Measurements from ENCODE around the gene LYPD6B.

LYPD6B gene

DNA sequence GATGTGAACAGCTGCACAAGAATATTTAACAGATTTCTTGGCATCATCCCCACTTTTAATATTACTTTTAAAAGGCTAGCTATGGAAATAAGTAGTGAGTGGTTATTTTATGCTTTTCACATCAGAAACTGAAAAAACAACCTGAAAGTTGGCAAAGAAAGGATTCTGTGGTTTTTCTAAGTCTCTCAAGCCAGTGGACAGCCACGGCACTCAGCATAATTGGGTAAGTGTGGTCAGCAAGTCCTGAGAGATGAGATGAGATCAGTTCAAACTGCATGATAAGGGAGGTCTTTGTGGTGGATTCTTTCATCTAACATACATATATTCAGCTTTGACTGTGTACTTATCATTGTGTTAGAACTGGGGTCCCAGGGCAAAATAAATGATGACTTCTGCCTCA is 105.2 kb downstream of the LYPD6B start:
- no peak for DNase-seq (ENCODE audit: low read depth, low spot score)
- no peak overlapping the region for H3K4me3 ChIP-seq (ENCODE audit: low read length)

DNA sequence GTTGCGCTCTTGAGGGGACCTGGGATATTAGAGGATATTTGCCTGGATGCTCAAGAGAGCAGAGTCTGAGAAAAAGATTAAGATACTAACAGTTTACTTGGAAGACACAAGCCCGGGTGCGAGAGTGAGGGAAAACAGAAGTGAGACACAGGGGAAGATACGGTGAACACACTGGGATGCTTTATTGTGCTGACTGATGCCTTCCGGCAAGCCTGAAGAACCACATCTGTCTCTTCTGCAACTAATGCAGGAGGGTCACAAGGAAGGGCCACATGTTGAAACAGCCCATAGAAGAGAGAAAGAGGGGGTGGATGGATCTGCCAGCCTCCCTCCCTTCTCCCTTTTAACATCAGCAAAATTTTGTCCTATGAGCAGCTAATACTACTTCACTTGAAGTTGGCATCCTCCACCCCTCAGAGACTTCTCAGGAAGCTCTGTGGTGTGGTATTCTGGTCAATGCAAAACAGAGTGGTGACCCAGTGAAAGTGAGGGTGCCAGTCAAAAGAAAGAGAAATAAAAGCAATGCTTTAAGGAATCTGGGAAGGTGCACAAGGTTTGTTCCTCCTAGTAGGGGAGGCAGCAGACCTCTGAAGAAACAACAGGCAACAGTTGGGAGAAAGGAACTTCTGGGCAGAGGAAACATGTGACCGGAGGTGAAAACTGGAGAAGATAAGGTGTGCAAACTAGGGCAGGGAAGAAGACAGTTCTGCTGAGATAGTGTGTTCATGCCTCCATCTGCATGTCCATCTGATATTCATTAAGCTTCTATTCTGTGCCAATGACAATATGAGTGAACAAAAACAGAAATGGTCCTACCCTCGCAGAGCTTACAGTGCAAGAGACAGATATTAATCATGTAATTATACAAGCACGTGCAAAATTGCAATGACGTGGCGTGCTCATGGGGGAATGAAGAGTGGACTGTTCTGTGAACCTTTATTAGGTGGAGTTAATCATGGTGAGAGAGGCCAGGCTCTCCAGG is 107.1 kb downstream of the LYPD6B start:
- no peak for DNase-seq (ENCODE audit: low read depth, low spot score)
- no peak overlapping the region for H3K4me3 ChIP-seq (ENCODE audit: low read length)

DNA sequence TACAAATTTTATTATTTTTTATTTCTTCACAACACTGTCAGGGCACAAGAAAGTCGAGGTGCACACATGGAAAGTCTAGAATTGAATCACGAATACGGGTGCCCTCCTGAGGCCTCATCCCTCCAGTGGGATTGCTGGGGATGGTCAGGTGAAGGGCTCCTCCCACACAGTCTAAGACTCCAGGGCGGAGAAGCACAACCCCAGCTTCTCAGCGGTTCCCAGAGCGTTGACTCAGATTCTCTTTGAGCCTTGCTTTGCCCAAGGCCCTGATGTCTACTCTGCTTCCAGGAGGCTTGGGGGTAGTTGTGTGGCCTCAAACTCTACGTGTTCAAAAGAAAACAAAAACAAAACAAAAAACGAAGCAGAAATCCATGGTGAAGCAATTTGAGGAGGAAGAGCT is 108.4 kb downstream of the LYPD6B start:
- no peak overlapping the region for H3K4me3 ChIP-seq (ENCODE audit: low read length)
- DNase-seq (ENCODE audit: low read depth, low spot score): no peak

DNA sequence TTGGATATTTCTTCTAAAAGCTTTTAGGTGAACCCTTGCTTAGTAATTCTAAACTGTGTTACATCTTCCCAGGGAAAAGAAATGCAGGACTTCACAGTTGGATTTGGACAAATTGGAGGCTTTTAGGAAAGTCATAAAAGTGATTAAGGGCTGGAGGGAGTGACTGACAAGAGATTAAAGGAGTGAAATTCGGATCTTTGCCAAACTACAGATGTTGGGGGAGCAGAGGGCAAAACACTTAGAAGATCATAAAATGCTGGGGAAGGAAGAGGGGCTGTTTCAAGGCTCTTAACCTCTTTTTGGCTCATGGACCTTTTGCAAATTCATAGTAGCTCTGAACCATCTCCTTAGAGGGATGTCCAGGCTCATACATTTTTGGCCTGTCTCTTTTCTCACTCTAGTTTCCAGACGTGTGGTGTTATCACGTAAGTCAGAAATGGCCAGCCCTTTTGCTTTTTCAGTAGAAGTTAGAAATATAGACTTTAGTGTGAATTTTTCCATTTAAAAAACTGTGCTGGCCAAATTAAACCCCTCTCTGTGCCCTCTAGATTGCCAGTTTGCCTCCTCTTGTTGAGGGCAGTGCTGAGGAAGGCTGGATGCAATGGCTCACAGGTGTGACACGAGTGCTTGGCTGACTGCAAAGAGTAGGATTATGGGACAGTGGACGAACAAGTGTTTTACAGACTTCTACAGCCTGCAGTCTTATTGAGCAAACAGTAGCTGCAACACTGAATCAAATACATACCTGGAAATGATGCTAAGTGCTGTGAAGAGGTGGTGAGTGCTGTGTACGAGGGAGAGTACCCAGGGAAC is 109.9 kb downstream of the LYPD6B start:
- H3K4me3 ChIP-seq (ENCODE audit: low read length): no peak overlapping the region
- no peak for DNase-seq (ENCODE audit: low read depth, low spot score)

DNA sequence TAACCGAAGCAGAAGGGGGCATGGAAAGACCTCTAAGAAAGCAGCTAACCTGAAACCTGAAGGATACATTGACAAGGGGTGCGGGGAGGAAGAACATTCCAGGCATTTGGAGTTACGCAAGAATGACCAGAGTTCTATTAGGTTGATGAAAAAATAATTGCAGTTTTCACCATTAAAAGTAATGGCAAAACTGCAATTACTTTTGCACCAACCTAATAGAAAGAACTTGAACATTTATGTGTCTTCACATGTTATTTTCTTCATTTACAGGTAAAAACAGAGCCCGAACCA is 110.5 kb downstream of the LYPD6B start:
- DNase-seq (ENCODE audit: low read depth, low spot score): no peak
- no peak overlapping the region for H3K4me3 ChIP-seq (ENCODE audit: low read length)

DNA sequence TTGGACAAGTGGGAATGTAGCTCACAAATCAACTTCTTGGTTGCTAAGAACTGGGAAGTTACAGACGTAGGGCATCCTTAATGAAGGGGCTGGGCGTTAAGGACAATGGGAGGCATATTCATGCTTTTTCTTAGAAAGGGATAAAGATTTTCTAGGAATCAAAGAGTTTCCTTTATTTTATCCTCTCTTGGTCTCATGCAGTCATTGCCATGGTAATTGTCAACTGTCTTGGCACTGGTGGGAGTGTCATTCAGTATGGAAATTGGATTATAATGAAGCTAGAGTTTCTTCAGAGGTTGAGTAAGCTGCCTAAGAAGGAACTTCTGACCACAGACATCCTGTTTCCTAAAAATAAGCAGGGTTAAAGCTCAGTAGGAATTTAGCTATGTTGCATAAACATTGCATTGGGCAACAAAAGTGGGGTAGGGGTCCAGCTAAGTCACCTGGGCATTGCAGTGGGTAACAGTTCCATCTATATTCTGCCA is 114.0 kb downstream of the LYPD6B start:
- no peak for DNase-seq (ENCODE audit: low read depth, low spot score)
- H3K4me3 ChIP-seq (ENCODE audit: low read length): no peak overlapping the region

DNA sequence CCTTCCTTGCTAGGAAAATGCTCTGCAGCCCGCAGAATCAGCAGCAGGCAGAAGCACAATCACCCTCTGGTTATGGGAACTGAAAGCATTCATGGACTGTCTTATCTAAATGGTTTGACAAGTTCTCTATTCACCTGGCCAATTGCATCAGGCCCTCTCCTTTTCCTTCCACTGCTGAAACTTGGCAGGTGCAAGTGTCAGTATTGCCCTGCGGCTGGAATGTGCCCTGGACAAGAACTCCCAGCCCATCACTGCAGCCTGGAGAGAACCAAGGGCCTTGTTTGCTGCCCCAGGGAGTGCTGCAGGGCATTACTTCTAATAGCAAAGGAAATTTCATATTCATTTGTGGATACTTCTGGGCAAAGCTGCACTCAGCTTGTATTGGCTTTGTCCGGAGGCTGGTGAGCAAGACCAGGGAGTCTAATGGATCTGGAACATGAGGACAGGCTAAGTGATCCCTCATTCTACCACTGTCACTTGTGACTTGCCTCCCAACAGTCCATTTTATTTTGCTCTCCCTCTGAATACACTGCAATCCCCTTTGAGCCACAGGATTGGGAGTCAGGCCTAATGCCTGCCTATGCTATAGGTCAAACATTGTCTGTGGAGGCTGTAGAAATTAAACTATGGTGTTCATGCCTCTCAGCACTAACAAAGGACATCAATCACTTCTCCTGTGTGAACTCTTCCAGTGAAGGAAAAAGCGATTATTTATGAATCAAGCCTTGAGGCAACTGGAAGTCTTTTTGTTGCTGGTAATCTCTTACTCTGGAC is 116.9 kb downstream of the LYPD6B start:
- no peak overlapping the region for H3K4me3 ChIP-seq (ENCODE audit: low read length)
- DNase-seq (ENCODE audit: low read depth, low spot score): no peak

DNA sequence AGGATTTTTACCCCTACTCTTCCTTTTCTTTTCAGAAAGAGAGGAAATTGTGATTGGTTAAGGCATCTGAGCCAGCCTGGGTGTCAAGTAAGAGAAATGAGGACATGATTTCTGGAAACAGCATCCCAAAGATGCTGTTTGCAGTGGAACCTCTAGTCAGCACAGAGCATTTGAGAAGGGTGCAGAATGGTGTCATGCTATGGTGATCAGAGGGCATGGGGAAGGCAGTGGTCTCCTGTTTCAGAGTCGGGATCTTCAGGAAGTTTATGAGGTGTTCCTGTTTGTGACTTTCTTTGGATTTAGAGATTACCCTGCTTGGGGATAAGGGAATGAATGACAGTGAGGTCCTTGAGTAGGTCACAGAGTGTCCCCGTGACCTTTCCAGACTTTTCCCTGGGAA is 117.5 kb downstream of the LYPD6B start:
- no peak overlapping the region for H3K4me3 ChIP-seq (ENCODE audit: low read length)
- DNase-seq (ENCODE audit: low read depth, low spot score): no peak

DNA sequence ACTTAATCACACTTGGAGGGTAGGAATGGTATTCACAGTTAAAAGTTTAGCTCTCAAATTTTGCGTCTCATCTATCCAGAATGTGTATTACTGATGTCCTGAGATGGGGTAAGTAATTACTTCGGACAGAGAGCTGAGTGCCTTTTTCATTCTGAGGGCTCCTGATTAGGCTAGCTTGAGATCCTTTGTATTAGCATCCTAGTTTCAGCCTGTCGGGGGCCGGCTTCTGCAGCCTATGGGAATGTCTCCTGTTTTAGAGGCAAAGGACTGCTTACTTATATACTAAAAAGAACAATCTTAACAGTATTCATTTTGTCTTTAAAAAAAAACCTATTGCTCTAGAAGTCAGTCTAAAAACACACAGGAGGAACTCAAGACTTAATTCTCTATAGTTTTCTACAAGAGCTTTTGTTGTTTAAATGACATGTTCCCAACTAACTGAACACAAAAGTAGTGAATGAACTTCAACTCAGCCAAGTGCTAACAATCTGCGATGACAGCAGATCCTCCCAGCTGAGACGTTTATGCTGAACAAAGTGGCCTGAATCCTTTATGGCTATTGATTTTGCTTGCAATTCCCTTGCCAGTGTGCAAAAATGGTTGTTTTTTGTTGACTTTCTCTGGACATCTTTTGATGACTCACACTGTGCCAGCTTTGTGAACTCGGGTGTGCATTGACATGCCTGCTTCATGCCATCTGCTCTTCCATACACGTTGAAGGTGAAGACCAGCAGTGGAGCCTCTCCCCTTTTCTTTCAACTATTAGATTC is 118.7 kb downstream of the LYPD6B start:
- no peak for DNase-seq (ENCODE audit: low read depth, low spot score)
- no peak overlapping the region for H3K4me3 ChIP-seq (ENCODE audit: low read length)

DNA sequence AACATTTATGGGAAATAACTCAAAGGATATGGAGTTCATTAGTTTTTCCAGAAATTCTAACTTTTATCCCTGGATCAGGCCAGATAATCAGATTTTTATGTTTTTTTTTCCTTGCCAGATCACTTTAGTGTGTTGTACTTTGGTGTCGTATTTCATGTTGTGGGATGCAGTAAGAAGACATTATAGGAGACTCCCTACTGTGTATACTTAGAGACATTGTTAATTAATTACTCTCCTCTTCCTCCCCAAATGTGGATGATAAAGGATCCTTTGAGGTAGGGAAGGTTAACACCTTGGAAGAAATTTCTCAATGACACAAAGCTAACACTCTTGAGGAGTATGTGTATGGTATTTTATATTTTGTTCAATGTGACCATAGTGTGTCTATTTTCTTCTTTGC is 120.5 kb downstream of the LYPD6B start:
- no peak for DNase-seq (ENCODE audit: low read depth, low spot score)
- H3K4me3 ChIP-seq (ENCODE audit: low read length): no peak overlapping the region

DNA sequence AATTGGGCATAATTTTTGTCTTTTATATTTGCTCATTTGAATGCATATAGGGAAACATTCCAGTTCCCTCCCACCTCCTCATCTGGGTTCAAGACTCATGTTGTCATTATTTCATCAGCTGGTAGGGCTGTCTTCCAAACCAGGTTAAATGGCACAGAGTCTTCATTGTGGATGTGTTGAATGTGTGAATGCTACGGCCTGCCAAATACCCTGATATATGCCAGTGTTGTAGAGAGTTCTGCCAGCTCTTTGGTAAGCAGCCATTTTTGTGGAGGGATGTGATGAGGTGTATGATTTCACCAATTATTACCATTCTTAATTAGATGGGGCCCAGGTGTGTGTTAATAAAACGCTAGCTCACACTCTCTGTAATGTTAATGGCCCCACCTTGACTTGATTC is 121.7 kb downstream of the LYPD6B start:
- H3K4me3 ChIP-seq (ENCODE audit: low read length): no peak overlapping the region
- no peak for DNase-seq (ENCODE audit: low read depth, low spot score)

DNA sequence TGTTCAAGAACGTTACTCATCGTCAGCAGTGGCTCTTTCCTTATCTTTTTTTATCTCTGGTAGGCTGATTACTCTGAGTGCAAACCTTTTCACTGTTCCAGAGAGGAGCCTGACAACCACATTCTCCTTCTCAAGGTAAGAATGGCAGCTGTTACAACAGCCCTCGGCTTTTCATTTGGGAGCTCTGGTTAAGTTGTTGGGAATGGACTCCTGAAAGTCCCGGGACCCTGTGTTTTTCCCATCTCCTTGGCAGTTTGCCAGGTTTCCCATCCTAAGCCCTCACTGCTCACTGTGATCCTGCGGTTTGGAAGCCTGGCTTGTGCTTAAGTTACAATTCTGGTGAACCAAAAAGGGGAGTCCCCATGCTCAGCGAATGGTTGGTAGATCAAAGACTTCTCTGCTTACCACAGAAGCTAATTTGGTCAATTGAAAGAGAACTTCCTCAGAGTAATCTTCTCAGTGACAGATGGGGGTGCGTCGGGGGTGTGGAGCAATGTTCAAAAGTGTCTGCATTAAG is 122.3 kb downstream of the LYPD6B start:
- peak; percentile 52 for DNase-seq (ENCODE audit: low read depth, low spot score)
- H3K4me3 ChIP-seq (ENCODE audit: low read length): no peak overlapping the region

DNA sequence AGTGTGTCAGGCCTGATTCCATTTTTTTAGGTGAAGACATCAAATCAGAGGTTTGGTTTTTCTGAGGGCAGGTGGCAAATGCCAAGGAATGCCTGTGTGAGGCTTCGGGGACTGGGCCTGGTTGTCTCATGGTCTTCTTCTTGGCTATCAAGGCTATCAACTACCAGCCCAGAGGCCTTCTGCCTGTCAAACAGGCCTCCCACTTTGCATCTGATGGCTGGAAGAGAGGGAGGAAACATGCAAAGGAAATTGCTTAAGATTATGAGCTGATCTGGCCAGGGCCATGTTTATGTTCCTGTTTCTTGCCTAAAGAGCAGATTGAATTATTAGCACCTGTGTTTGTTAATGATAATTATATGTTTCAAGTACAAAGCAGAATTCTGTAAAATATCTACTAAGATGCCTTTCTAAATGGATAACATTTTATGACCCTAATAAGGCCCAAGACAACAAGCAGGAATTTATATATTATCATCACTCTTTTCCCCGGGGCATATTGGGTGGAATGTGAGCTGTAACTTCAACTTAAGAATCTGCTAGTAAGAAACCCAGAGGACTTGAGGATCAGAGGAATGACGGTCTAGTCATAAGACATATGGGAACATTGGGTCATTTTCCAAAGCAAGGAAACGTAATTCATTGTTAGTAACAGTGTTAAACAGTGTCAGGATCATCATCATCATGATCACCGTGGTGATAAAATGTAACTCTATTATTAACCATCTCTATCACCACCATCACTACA is 123.2 kb downstream of the LYPD6B start:
- DNase-seq (ENCODE audit: low read depth, low spot score): no peak
- H3K4me3 ChIP-seq (ENCODE audit: low read length): no peak overlapping the region

DNA sequence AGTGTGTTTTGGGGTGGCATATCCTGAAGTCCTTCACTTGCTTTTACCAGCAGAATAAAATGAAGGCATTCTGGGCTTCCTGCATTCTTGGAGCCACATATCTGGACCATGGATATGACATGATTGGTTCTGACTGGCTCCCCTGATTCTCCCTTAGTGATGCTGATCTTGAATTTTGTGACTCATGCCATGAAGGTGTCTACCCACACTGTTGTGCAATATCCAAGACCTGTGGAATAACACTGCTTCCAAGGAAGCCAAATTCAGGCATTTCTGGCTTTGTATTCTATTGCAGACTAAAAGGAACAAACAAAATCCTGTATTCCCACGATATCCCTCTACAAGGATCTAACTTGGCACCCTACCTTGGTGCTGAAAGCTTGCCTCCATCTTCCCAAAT is 125.8 kb downstream of the LYPD6B start:
- H3K4me3 ChIP-seq (ENCODE audit: low read length): no peak overlapping the region
- DNase-seq (ENCODE audit: low read depth, low spot score): no peak

DNA sequence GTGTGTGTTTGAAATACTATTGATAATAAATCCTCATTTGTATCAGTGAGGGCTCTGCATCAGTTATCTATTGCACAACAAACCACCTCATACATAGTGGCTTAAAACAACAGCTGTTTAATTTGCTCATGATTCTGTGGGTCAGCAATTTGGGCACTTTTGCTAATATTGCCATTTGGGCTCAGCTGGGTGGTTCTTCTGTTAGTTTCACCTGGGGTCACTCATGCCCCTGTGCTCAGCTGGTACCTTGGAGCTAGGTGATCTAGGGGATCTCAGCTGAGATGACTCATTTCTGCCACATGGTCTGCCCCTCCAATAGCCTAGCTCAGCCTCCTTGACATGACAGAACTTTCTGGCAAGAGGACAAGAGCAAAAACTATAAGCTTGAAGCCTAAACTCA is 126.3 kb downstream of the LYPD6B start:
- DNase-seq (ENCODE audit: low read depth, low spot score): no peak

DNA sequence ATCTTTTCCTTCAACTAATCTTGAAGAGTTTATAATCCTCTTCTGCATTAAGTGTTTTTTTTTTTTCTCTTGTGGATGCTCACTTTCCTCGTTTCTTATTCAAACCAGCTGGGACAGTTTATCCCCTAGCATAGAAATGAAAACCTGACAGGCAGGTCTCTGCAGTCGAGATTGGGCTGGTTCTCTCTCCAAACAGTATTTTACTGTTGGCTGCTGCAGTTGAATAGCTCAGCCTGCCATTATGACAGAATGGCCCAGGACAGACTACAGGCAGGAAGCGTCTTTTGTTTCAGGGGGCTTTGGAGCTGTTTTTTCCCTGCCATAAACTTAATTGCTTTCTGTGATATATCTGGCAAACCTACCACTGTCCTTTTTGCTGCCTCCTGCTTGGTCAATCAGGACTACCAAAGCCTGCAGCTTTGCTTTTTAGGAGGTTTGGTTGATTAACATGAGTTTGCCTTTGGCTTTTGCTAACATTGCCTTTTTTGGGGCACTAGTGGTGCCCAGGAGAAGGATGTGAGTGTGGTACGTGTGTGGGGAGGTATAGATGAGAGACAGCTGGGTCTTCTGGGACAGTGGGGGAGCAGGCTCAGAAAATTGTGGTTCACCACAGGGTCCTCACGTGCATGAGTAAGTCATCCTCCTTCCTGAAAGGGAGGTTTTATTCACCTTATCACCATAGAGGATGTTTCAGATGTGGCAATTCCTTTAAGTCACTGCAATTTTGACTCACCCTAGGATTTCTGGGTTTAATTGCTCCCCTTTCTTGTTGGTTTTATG is 128.7 kb downstream of the LYPD6B start:
- peak; percentile 85 for DNase-seq (ENCODE audit: low read depth, low spot score)
- no peak overlapping the region for H3K4me3 ChIP-seq (ENCODE audit: low read length)

More for the DNA sequence above, 126.3 kb downstream of the LYPD6B start:
- no peak overlapping the region for H3K4me3 ChIP-seq (ENCODE audit: low read length)

DNA sequence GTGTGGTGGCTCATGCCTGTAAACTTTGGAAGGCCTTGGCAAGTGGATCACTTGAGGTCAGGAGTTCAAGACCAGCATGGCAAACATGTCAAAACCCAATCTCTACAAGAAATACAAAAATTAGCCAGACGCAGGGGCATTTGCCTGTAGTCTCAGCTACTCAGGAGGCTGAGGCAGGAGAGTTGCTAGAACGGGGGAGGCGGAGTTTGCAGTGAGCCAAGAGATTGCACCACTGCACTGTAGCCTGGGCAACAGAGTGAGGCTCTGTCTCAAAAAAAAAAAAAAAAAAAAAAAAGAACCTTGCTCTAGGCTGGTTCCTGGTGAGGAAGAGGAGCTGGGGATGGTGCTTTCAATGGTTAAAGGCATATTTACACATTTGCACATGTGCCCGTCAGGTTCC is 129.4 kb downstream of the LYPD6B start:
- DNase-seq (ENCODE audit: low read depth, low spot score): no peak
- H3K4me3 ChIP-seq (ENCODE audit: low read length): no peak overlapping the region

Measured in Jurkat, Clone E6-1 (cell line).